ENCODE data around the gene TNFRSF4. TPM values are rescaled to one million over a fixed set of nuclear protein-coding genes. Genes with fewer than 3 reads are reported as not detected.

Gene TNFRSF4
- total and polyA plus RNA-seq, 2 of the 13 experiments (the other 11 are each of a cell fraction or from before 2014, with no cell fraction given), result not detected

DNA sequence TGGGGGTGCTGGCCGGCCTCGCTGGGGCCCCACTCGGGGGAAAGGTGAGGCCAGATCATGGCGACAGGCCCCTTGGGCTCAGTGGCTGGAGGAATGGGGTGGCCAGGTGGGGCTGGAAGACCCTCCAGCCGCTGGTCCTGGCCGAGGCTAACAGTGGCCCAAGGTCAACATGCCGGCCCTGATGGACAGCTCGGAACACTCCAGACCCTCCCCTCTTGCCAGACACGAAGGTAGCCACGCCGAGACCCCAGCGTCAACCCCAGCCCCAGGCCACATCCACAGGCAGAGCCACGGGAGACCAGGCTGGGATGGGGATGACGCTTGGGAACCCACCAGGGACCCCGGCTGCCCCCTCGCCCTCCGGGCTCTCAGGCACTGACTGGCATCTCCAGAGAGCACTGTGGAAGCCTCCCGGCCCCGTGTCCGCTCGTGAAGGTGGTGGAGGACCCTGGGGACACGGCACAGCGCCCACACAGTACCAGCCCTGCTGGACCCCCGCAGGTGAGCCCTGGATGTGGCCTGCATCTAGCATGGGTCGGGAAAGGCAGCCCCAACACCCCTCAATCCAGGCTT lies 33.5 kb upstream of the TNFRSF4 start (continued):
- TF ChIP-seq ZNF17 (CRISPR knock-in tag; IDR thresholded peaks at IDR 0.05) (no peak), JUND (CRISPR knock-in tag; IDR thresholded peaks at IDR 0.05) (no peak), ZNF883 (CRISPR knock-in tag; IDR thresholded peaks at IDR 0.05; ENCODE audit: not compliant biosample characterization) (peak; percentile 11), FLYWCH1 (CRISPR knock-in tag; IDR thresholded peaks at IDR 0.05) (no peak), ZNF746 (CRISPR knock-in tag; IDR thresholded peaks at IDR 0.05) (no peak), ZFAT (CRISPR knock-in tag; conservative IDR thresholded peaks at IDR 0.05) (no peak), HOXA3 (CRISPR knock-in tag; IDR thresholded peaks at IDR 0.05) (no peak), ZC3H13 (CRISPR knock-in tag; IDR thresholded peaks at IDR 0.05) (0 out of 2 replicates have a peak, but pooled peaks have one; percentile 1)
- TF ChIP-seq, protein P1, sequence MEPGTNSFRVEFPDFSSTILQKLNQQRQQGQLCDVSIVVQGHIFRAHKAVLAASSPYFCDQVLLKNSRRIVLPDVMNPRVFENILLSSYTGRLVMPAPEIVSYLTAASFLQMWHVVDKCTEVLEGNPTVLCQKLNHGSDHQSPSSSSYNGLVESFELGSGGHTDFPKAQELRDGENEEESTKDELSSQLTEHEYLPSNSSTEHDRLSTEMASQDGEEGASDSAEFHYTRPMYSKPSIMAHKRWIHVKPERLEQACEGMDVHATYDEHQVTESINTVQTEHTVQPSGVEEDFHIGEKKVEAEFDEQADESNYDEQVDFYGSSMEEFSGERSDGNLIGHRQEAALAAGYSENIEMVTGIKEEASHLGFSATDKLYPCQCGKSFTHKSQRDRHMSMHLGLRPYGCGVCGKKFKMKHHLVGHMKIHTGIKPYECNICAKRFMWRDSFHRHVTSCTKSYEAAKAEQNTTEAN (CRISPR knock-in tag; conservative IDR thresholded peaks at IDR 0.05), result no peak

DNA sequence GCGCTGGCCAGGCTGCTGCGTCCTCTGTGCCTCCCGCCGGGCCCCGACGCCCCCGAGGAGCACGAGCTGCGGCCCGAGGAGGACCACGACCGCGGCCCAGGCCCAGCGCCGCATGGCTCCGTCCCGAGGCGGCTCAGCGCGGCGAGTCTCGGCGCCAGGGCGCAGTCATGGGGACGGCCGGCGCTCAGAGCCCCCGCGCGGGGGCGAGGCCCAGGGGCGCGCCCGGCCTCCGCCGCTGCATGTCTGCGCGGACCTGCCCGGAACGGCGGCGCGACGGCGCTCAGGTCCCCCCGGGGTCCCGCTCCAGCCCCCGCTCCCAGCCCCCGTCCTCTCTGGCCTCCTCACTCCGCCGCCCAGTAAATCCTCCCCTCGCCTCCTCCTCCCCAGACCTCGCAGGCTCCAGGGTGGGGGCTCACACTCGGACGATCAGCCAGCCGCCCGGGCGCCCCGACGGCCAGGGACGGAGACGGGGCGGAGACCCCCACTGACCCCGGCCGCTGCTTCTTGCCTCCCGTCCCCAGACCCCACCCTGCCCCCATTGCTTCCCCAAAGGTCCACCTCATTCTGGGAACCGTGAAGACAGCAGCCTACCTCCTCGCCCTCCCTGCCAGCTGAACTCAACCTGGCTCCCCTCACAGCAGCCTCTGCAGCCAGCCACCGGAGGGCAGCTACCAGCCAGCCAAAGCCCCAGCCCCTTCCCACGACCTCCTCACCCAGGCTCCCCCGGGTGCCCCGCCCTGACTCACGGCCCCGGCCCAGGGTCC lies 32.8 kb upstream of the TNFRSF4 start, which contains the start of gene C1QTNF12:
C1QTNF12 (minus strand) TSS at position 146 of the 764 bp plus-strand sequence; CDS start at position 114, 32 bp downstream.
- 80% methylated on average over 34 of the region's 74 CpGs for whole genome bisulfite sequencing (ENCODE audit: low lambda C conversion rate)
- Histone ChIP-seq H3K4me3 (replicated peaks in 1 of 3; ENCODE audit: insufficient read depth in 1 of 3, low read depth in 2 of 3, low read length in 3 of 3) (no peak within 1 kb of the TSS), H3K79me2 (ENCODE audit: insufficient read depth, low read length) (no peaks in the 10 kb centered on the region), H3K9ac (ENCODE audit: insufficient read depth, low read depth, low read length) (no peak within 1 kb of the TSS), H3K4me2 (ENCODE audit: low read depth, low read length) (no peak within 1 kb of the TSS), H3K9me3 (ENCODE audit: low read length) (no peaks in the 10 kb centered on the region), H3K27ac (ENCODE audit: extremely low read length, insufficient read depth, low read length) (no peak within 1 kb of the TSS), H3K27me3 (ENCODE audit: control insufficient read depth in 1 of 2, insufficient read depth in 2 of 2, low read length in 2 of 2) (no peaks in the 10 kb centered on the region), H4K20me1 (ENCODE audit: insufficient read depth, low read length) (no peaks in the 10 kb centered on the region), H2AFZ (ENCODE audit: low read length) (no peak within 1 kb of the TSS), H3K4me1 (ENCODE audit: insufficient read depth, low read length) (peaks cover 8% of the 10 kb centered on the region), H3K36me3 (replicated peaks in 1 of 2; ENCODE audit: control insufficient read depth in 1 of 2, insufficient read depth in 2 of 2, low read length in 2 of 2) (no peaks in the 10 kb centered on the region)
- intact Hi-C loops (cut with micrococcal nuclease; ENCODE audit: unreplicated experiment) (no loop called here), in situ Hi-C loops (cut with HindIII; ENCODE audit: extremely low pct_ligation_motif_present, low pct_unique_long_range_greater_than_20kb) (no loop called here)
- POLR2A ChIA-PET, result no interaction called here
- peak; percentile 10 for ATAC-seq
- FAIRE-seq, result no peak
- DNase-seq (ENCODE audit: low spot score), result no peak
- CTCF ChIA-PET (ENCODE audit: low intra/inter-chr PET ratio, low total read pairs), result no interaction called here
- no TSS peak for BruUV-seq (replicated peaks)
- TF ChIP-seq, protein P2, sequence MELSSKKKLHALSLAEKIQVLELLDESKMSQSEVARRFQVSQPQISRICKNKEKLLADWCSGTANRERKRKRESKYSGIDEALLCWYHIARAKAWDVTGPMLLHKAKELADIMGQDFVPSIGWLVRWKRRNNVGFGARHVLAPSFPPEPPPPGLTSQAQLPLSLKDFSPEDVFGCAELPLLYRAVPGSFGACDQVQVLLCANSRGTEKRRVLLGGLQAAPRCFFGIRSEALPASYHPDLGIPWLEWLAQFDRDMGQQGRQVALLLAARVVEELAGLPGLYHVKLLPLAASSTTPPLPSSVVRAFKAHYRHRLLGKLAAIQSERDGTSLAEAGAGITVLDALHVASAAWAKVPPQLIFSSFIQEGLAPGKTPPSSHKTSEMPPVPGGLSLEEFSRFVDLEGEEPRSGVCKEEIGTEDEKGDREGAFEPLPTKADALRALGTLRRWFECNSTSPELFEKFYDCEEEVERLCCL (CRISPR knock-in tag; IDR thresholded peaks at IDR 0.05; ENCODE audit: borderline replicate concordance), result no peak
- TF ChIP-seq GABPB1 (CRISPR knock-in tag; IDR thresholded peaks at IDR 0.05), result 0 out of 2 replicates have a peak, but pooled peaks have one; percentile 10
- no peak for TF ChIP-seq ZMYM4 (CRISPR knock-in tag; IDR thresholded peaks at IDR 0.05)
- no peak for TF ChIP-seq ZNF543 (CRISPR knock-in tag; IDR thresholded peaks at IDR 0.05)
- TF ChIP-seq CHCHD3 (CRISPR knock-in tag; IDR thresholded peaks at IDR 0.05), result no peak
- no peak for TF ChIP-seq ZNF225 (CRISPR knock-in tag; IDR thresholded peaks at IDR 0.05)
- no peak for TF ChIP-seq RFXAP (CRISPR knock-in tag; IDR thresholded peaks at IDR 0.05; ENCODE audit: borderline replicate concordance)
- 0 out of 2 replicates have a peak, but pooled peaks have one; percentile 3 for TF ChIP-seq RBFOX2 (IDR thresholded peaks at IDR 0.05; ENCODE audit: low read depth, low read length)
- no peak for TF ChIP-seq ZNF678 (CRISPR knock-in tag; IDR thresholded peaks at IDR 0.05)
- no peak for TF ChIP-seq HDAC6 (IDR thresholded peaks at IDR 0.05; ENCODE audit: low read depth, low read length)
- no peak for TF ChIP-seq ZNF180 (CRISPR knock-in tag; IDR thresholded peaks at IDR 0.05; ENCODE audit: borderline replicate concordance, low read depth)
